Esophagus squamous epithelium (tissue), 5 donors: ENCODE measurements around the gene KAT2B. TPM values are rescaled to one million over a fixed set of nuclear protein-coding genes. Genes with fewer than 3 reads are reported as not detected.

Experiments
- DNase-seq: peaks from one replicate; lab custom pipeline; 2025; lab: John Stamatoyannopoulos, UW
- H3K27ac ChIP-seq, 4 donors: fragments of 200-600 bp; sonication (generic); one replicate each; pipeline ENCODE4 v1.5.1; 2016 to 2019; ENCODE audit warnings: mild to moderate bottlenecking in 1 of 4
- H3K27me3 ChIP-seq, 4 donors: fragments of 200-600 bp; sonication (generic); 1 replicate in 3 of 4; 2 replicates in 1 of 4; pipeline versions ENCODE4 v1.5.1 to v1.6.0; 2017 to 2021; ENCODE audit warnings: antibody characterized with exemption in 1 of 4
- H3K36me3 ChIP-seq, 3 donors: fragments of 200-600 bp; sonication (generic); one replicate each; pipeline ENCODE4 v1.5.1; 2016 to 2019
- H3K4me1 ChIP-seq, 3 donors: fragments of 200-600 bp; sonication (generic); one replicate each; pipeline ENCODE4 v1.5.1; 2017 to 2019
- H3K4me3 ChIP-seq, 4 donors: fragments of 200-600 bp; sonication (generic); 1 replicate in 3 of 4; 2 replicates in 1 of 4; pipeline ENCODE4 v1.5.1; 2016 to 2019; ENCODE audit warnings: mild to moderate bottlenecking in 2 of 4, moderate library complexity in 1 of 4
- H3K9me3 ChIP-seq, 3 donors: fragments of 200-600 bp; sonication (generic); one replicate each; pipeline ENCODE4 v1.5.1; 2016 to 2019
- CTCF ChIP-seq, 6 experiments: fragments of 450-650 bp in 4 of 6; fragments of 200-600 bp in 2 of 6; sonication (generic) in 2 of 6; IDR thresholded peaks; one replicate each; pipeline ENCODE4 v1.5.1; 2016 to 2019; ENCODE audit warnings: antibody characterized with exemption in 6 of 6, mild to moderate bottlenecking in 4 of 6, moderate library complexity in 4 of 6
- POLR2A ChIP-seq, 4 donors: fragments of 450-650 bp; IDR thresholded peaks; one replicate each; pipeline ENCODE4 v1.6.1; 2017; ENCODE audit warnings: antibody characterized with exemption in 4 of 4, mild to moderate bottlenecking in 4 of 4, moderate library complexity in 3 of 4
- WGBS, 2 donors: methylation state at CpG; one replicate each; pipeline ENCODE4 v1.1.5; 2018; 5-methylcytosine and 5-hydroxymethylcytosine counted together
- intact Hi-C: fragments of 100-400 bp; cut with DNase I; formaldehyde crosslinking; loops from one replicate; pipeline ENCODE4 v1.15.0; 2022
- total RNA-seq, 4 donors: library from RNA; depleted of rRNA; stranded (reverse); fragments of >200 nt; gene quantifications; one replicate each; pipeline ENCODE4 v1.1.0, GENCODE V29; 2016
- donor health status: DM: yes; HTN: yes; CAD: no.

Gene KAT2B
- total RNA-seq, 4 donors from 2014 or later: 20.0 to 27.1 (median 23.8) TPM

GRCh38 chr3:20077068-20077467, 36.8 kb downstream of the KAT2B start:
- no peak for DNase-seq
- H3K4me3 ChIP-seq: no peak overlapping the region
- no peak overlapping the region for H3K27ac ChIP-seq
- no peaks in the 10 kb centered on the region for H3K27me3 ChIP-seq
- H3K36me3 ChIP-seq: peaks cover 0 to 30% (median 0%) of the 10 kb centered on the region in 3 donors
- TF ChIP-seq POLR2A (IDR thresholded peaks at IDR 0.05) (no peak), CTCF (IDR thresholded peaks at IDR 0.05) (no peak)
- WGBS, 2 donors: 67% methylated on average over 1 of the region's 1 CpG; no CpG with 5 or more reads in 1 of the 2 donors
- H3K4me1 ChIP-seq: peaks cover 10 to 41% (median 16%) of the 10 kb centered on the region in 3 donors
- intact Hi-C loops: no loop called here
- H3K9me3 ChIP-seq: no peaks in the 10 kb centered on the region

DNA sequence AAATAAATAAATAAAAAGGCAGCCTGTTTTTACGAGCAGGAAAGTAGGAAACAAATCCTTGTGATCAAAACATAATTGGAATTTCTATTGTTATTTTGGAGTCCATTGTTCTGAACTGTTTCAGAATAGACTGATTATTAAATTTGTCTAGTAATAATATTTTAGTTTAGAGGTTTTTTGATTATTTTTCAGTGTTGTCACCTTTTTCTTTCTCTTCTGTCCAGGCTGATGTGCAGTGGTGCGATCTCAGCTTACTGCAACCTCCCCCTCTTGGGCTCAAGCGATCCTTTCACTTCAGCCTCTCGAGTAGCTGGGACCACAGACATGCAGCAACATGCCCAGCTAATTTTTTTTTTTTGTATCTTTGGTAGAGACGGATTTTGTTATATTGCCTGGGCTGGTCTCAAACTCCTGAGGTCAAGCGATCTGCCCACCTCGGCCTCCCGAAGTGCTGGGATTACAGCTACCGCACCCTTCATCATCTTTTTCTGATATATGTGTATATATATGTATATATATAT, 38.0 kb downstream of the KAT2B start:
- H3K9me3 ChIP-seq: no peaks in the 10 kb centered on the region
- TF ChIP-seq POLR2A (IDR thresholded peaks at IDR 0.05) (no peak), CTCF (IDR thresholded peaks at IDR 0.05) (no peak)
- no peaks in the 10 kb centered on the region for H3K27me3 ChIP-seq
- H3K27ac ChIP-seq: no peak overlapping the region
- intact Hi-C loops: no loop called here
- DNase-seq: no peak
- H3K4me3 ChIP-seq: no peak overlapping the region
- H3K4me1 ChIP-seq: peaks cover 10 to 38% (median 16%) of the 10 kb centered on the region in 3 donors
- H3K36me3 ChIP-seq: peaks cover 0 to 19% (median 0%) of the 10 kb centered on the region in 3 donors
- WGBS, 2 donors: 70 to 88% methylated on average over 9 of the region's 9 CpGs

GRCh38 chr3:20079621-20080020, 39.4 kb downstream of the KAT2B start:
- Histone ChIP-seq H3K4me3 (no peak overlapping the region), H3K27ac (peak overlapping the region in 1 of 4 donors; percentile 74), H3K27me3 (no peaks in the 10 kb centered on the region), H3K9me3 (no peaks in the 10 kb centered on the region), H3K36me3 (peaks cover 0 to 19% (median 0%) of the 10 kb centered on the region in 3 donors), H3K4me1 (peaks cover 10 to 28% (median 16%) of the 10 kb centered on the region in 3 donors)
- intact Hi-C loops: no loop called here
- WGBS, 2 donors: 74 to 91% methylated on average over 5 of the region's 5 CpGs
- TF ChIP-seq POLR2A (IDR thresholded peaks at IDR 0.05) (no peak), CTCF (IDR thresholded peaks at IDR 0.05) (no peak)
- no peak for DNase-seq

DNA sequence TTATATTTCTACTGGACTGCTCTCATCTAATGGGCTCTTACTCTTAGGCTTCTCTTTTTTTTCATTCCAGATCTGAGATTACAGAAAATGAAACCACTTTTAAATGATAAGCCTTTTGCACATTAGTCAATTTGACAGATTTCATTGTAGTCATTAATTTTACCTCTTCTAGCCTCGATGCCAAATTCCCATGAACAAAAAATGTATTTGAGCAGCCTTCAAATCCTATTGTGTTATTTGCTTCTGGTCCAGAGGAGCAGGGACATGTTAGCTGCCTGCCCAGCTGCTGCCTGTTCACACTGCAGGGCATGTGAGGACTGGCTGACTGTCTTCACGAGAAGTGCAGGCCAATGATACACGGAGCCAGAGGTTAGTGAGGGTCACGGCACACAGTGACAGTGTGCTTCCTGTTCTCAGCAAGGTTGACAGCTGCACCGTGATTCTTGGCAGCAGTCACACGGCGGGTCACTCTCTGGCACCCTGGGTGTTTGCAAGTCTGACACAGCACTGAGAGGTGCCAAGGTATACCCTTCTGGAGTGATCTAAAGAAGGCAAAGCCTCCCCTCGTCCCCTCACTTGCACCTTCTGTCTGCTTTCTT, 40.8 kb downstream of the KAT2B start:
- no peaks in the 10 kb centered on the region for H3K27me3 ChIP-seq
- no peaks in the 10 kb centered on the region for H3K9me3 ChIP-seq
- 11 to 15% methylated on average over 5 to 6 of the region's 8 CpGs for WGBS, 2 donors
- TF ChIP-seq CTCF (IDR thresholded peaks at IDR 0.05) (no peak), POLR2A (IDR thresholded peaks at IDR 0.05) (no peak)
- peaks cover 0 to 27% (median 0%) of the 10 kb centered on the region in 3 donors for H3K36me3 ChIP-seq
- peaks cover 10 to 22% (median 16%) of the 10 kb centered on the region in 3 donors for H3K4me1 ChIP-seq
- H3K4me3 ChIP-seq: no peak overlapping the region
- DNase-seq: peak; percentile 4
- peak overlapping the region in 3 of 4 donors; percentile 56 to 74 (median 66) for H3K27ac ChIP-seq
- intact Hi-C loops: no loop called here

DNA sequence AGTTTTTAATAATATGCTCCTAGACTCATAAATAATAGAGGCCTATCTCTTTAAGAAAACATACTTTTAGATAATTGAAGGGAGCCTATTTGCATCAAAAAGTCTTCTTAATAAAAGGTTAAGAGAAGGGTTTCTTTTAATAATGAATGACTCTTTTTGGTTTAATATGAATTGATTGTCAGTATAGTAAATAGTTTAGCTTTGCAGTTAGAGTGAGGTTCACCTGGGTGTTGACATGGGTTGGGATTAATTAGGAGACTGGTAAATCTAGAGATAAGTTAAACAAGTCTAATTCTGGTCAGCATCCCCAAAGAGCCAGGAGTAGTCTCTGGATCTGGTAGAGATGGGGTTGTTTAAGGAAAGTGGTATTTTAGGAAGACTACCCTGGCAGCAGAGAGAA, 43.0 kb downstream of the KAT2B start:
- Histone ChIP-seq H3K36me3 (peaks cover 0 to 30% (median 0%) of the 10 kb centered on the region in 3 donors), H3K9me3 (no peaks in the 10 kb centered on the region), H3K27ac (no peak overlapping the region), H3K4me1 (peaks cover 10 to 22% (median 16%) of the 10 kb centered on the region in 3 donors), H3K27me3 (no peaks in the 10 kb centered on the region), H3K4me3 (no peak overlapping the region)
- intact Hi-C loops: no loop called here
- TF ChIP-seq POLR2A (IDR thresholded peaks at IDR 0.05) (no peak), CTCF (IDR thresholded peaks at IDR 0.05) (no peak)
- DNase-seq: no peak
